Suprapubic skin (tissue), 4 donors: ENCODE results near the gene PARVB.

Experiments
- POLR2A ChIP-seq, 2 donors: fragments of 450-650 bp; IDR thresholded peaks; one replicate each; pipeline ENCODE4 v1.6.1; 2017; ENCODE audit warnings: antibody characterized with exemption in 2 of 2, mild to moderate bottlenecking in 2 of 2, moderate library complexity in 2 of 2
- POLR2AphosphoS5 ChIP-seq, 3 donors: sonication (generic); formaldehyde crosslinking; IDR thresholded peaks; one replicate each; pipeline ENCODE4 v1.6.1; 2017; ENCODE audit warnings: antibody characterized with exemption in 3 of 3
- TF ChIP-seq, protein P1 (sequence below), 2 donors: fragments of 200-600 bp in 1 of 2; fragments of 450-650 bp in 1 of 2; sonication (generic) in 1 of 2; IDR thresholded peaks; one replicate each; pipeline ENCODE4 v1.5.1; 2016 to 2019; ENCODE audit warnings: antibody characterized with exemption in 2 of 2, mild to moderate bottlenecking in 1 of 2, moderate library complexity in 1 of 2

DNA sequence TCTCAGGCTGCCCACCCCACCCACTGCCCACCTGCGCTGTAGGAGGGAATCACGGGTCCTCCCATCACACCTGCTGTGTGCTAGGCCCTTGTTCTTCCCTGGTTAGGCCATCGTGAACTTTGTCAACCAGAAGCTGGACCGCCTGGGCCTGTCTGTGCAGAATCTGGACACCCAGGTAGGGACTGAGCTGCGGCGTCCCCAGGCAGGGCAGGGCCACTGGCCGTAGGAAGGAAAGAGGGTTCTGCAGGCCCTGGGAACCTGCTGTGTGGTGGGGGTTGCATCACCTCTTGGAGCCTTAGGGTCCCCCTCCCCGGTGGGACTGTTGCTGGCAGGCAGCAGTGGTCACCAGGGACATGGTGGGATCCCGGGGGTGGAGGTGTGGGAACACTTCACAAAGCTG lies 172.1 kb downstream of the PARVB start:
- no peak for TF ChIP-seq POLR2AphosphoS5 (IDR thresholded peaks at IDR 0.05)
- TF ChIP-seq, protein P1, sequence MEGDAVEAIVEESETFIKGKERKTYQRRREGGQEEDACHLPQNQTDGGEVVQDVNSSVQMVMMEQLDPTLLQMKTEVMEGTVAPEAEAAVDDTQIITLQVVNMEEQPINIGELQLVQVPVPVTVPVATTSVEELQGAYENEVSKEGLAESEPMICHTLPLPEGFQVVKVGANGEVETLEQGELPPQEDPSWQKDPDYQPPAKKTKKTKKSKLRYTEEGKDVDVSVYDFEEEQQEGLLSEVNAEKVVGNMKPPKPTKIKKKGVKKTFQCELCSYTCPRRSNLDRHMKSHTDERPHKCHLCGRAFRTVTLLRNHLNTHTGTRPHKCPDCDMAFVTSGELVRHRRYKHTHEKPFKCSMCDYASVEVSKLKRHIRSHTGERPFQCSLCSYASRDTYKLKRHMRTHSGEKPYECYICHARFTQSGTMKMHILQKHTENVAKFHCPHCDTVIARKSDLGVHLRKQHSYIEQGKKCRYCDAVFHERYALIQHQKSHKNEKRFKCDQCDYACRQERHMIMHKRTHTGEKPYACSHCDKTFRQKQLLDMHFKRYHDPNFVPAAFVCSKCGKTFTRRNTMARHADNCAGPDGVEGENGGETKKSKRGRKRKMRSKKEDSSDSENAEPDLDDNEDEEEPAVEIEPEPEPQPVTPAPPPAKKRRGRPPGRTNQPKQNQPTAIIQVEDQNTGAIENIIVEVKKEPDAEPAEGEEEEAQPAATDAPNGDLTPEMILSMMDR (IDR thresholded peaks at IDR 0.05) = no peak
- TF ChIP-seq POLR2A (IDR thresholded peaks at IDR 0.05) = no peak
